Stimulated activated naive CD8-positive, alpha-beta T cell treated with anti-CD3 and anti-CD28 coated beads, Interleukin-15, amount 100 ng/mL, for 72 hours (primary cell): ENCODE measurements around the gene TTC33.
"Not testable (repeated sequence)": the region's sequence is repeated elsewhere in the genome, so short reads cannot be mapped to it uniquely, and the experiment has no call there.

ENCODE experiments used
- ATAC-seq: fragments of 150-1000 bp; cut with Tn5 transposase; 2 replicates; pipeline ENCODE4 v1.10.0; 2021; ENCODE audit warnings: mild to moderate bottlenecking, moderate library complexity
- DNase-seq, 2 donors: peaks; one replicate each; pipeline ENCODE4 v3.0.0; 2021 to 2022
- H3K27ac Mint-ChIP-seq, 2 donors: one replicate each; pipeline ENCODE4 v1.8.0; 2022; ENCODE audit warnings: mild to moderate bottlenecking in 2 of 2, mixed read lengths in 2 of 2, moderate library complexity in 2 of 2
- H3K27me3 Mint-ChIP-seq: one replicate; pipeline ENCODE4 v1.8.0; 2022; ENCODE audit warnings: mixed read lengths
- H3K4me1 Mint-ChIP-seq: one replicate; pipeline ENCODE4 v1.8.0; 2022; ENCODE audit warnings: mild to moderate bottlenecking, mixed read lengths
- H3K4me3 Mint-ChIP-seq, 2 donors: one replicate each; pipeline ENCODE4 v1.8.0; 2022; ENCODE audit warnings: mild to moderate bottlenecking in 2 of 2, mixed read lengths in 2 of 2, moderate library complexity in 1 of 2
- H3K9me3 Mint-ChIP-seq, 2 donors: one replicate each; pipeline ENCODE4 v1.8.0; 2022; ENCODE audit warnings: mixed read lengths in 2 of 2

Gene TTC33

GRCh38 chr5:40755093-40755406 is 711 bp downstream of the TTC33 start:
- H3K9me3 Mint-ChIP-seq: no peaks in the 10 kb centered on the region
- peaks cover 10% of the 10 kb centered on the region for H3K4me1 Mint-ChIP-seq
- no peak overlapping the region for H3K27ac Mint-ChIP-seq
- peak; percentile 74 for ATAC-seq
- DNase-seq: peak; percentile 58 to 70
- no peaks in the 10 kb centered on the region for H3K27me3 Mint-ChIP-seq
- H3K4me3 Mint-ChIP-seq: no peak overlapping the region

GRCh38 chr5:40754381-40755092 is 1.2 kb downstream of the TTC33 start:
- H3K4me3 Mint-ChIP-seq: no peak overlapping the region
- ATAC-seq: peak; percentile 61
- no peaks in the 10 kb centered on the region for H3K9me3 Mint-ChIP-seq
- H3K4me1 Mint-ChIP-seq: peaks cover 10% of the 10 kb centered on the region
- no peak for DNase-seq
- no peaks in the 10 kb centered on the region for H3K27me3 Mint-ChIP-seq
- H3K27ac Mint-ChIP-seq: no peak overlapping the region

GRCh38 chr5:40746703-40747102 is 9.1 kb downstream of the TTC33 start:
- no peaks in the 10 kb centered on the region for H3K27me3 Mint-ChIP-seq
- H3K27ac Mint-ChIP-seq: no peak overlapping the region
- peaks cover 36% of the 10 kb centered on the region for H3K4me1 Mint-ChIP-seq
- no peak overlapping the region for H3K4me3 Mint-ChIP-seq
- ATAC-seq (no peak), DNase-seq (no peak)
- no peaks in the 10 kb centered on the region for H3K9me3 Mint-ChIP-seq

- DNase-seq (no peak), ATAC-seq (no peak)
- peaks cover 7 to 9% of the 10 kb centered on the region in 2 donors for H3K9me3 Mint-ChIP-seq
- no peaks in the 10 kb centered on the region for H3K27me3 Mint-ChIP-seq
- no peak overlapping the region for H3K27ac Mint-ChIP-seq
- no peak overlapping the region for H3K4me3 Mint-ChIP-seq
- peaks cover 19% of the 10 kb centered on the region for H3K4me1 Mint-ChIP-seq
Observed at GRCh38 chr5:40743771-40744170, 12.0 kb downstream of the TTC33 start.

- peaks cover 30% of the 10 kb centered on the region for H3K4me1 Mint-ChIP-seq
- no peak for DNase-seq
- H3K9me3 Mint-ChIP-seq: peaks cover 7 to 9% of the 10 kb centered on the region in 2 donors
- H3K27ac Mint-ChIP-seq: no peak overlapping the region
- no peak overlapping the region for H3K4me3 Mint-ChIP-seq
- ATAC-seq: no peak
- H3K27me3 Mint-ChIP-seq: no peaks in the 10 kb centered on the region
Observed at GRCh38 chr5:40738502-40738901, 17.3 kb downstream of the TTC33 start.

GRCh38 chr5:40736103-40736875 is 19.5 kb downstream of the TTC33 start:
- DNase-seq (no peak), ATAC-seq (peak; percentile 71)
- Mint-ChIP-seq H3K9me3 (peaks cover 7 to 9% of the 10 kb centered on the region in 2 donors), H3K27ac (peak overlapping the region in 1 of 2 donors; percentile 8), H3K4me1 (peaks cover 24% of the 10 kb centered on the region), H3K27me3 (no peaks in the 10 kb centered on the region), H3K4me3 (no peak overlapping the region)

- H3K27ac Mint-ChIP-seq: peak overlapping the region in 1 of 2 donors; percentile 8
- ATAC-seq (no peak), DNase-seq (no peak)
- peaks cover 25% of the 10 kb centered on the region for H3K4me1 Mint-ChIP-seq
- H3K27me3 Mint-ChIP-seq: no peaks in the 10 kb centered on the region
- H3K4me3 Mint-ChIP-seq: no peak overlapping the region
- H3K9me3 Mint-ChIP-seq: peaks cover 2 to 3% of the 10 kb centered on the region in 2 donors
Observed at GRCh38 chr5:40735609-40736008, 20.2 kb downstream of the TTC33 start.

GRCh38 chr5:40734986-40735385 is 20.8 kb downstream of the TTC33 start:
- Mint-ChIP-seq H3K4me3 (no peak overlapping the region), H3K4me1 (peaks cover 30% of the 10 kb centered on the region), H3K27ac (peak overlapping the region in 1 of 2 donors; percentile 38), H3K9me3 (no peaks in the 10 kb centered on the region), H3K27me3 (no peaks in the 10 kb centered on the region)
- ATAC-seq (no peak), DNase-seq (no peak)

GRCh38 chr5:40733879-40734563 is 21.7 kb downstream of the TTC33 start:
- no peak overlapping the region for H3K27ac Mint-ChIP-seq
- no peak for ATAC-seq
- H3K27me3 Mint-ChIP-seq: no peaks in the 10 kb centered on the region
- no peak overlapping the region for H3K4me3 Mint-ChIP-seq
- DNase-seq: no peak
- H3K4me1 Mint-ChIP-seq: peaks cover 30% of the 10 kb centered on the region
- no peaks in the 10 kb centered on the region for H3K9me3 Mint-ChIP-seq

- no peaks in the 10 kb centered on the region for H3K9me3 Mint-ChIP-seq
- H3K27ac Mint-ChIP-seq: no peak overlapping the region
- no peak for ATAC-seq
- H3K27me3 Mint-ChIP-seq: no peaks in the 10 kb centered on the region
- no peak overlapping the region for H3K4me3 Mint-ChIP-seq
- no peak for DNase-seq
- peaks cover 30% of the 10 kb centered on the region for H3K4me1 Mint-ChIP-seq
Observed at GRCh38 chr5:40733434-40733833, 22.3 kb downstream of the TTC33 start.

- not testable (repeated sequence) for DNase-seq, H3K9me3 Mint-ChIP-seq, H3K4me3 Mint-ChIP-seq, H3K4me1 Mint-ChIP-seq, H3K27ac Mint-ChIP-seq, H3K27me3 Mint-ChIP-seq
- peak; percentile 80 for ATAC-seq
Observed at GRCh38 chr5:40722497-40722911, 33.3 kb downstream of the TTC33 start.

GRCh38 chr5:40720069-40720468 is 35.7 kb downstream of the TTC33 start:
- ATAC-seq: no peak
- Mint-ChIP-seq H3K4me3 (no peak overlapping the region), H3K9me3 (peaks cover 0 to 3% of the 10 kb centered on the region in 2 donors), H3K27ac (no peak overlapping the region), H3K4me1 (no peaks in the 10 kb centered on the region), H3K27me3 (no peaks in the 10 kb centered on the region)
- DNase-seq: no peak

- H3K4me3 Mint-ChIP-seq: no peak overlapping the region
- no peaks in the 10 kb centered on the region for H3K27me3 Mint-ChIP-seq
- H3K27ac Mint-ChIP-seq: peak overlapping the region in 1 of 2 donors; percentile 52
Observed at GRCh38 chr5:40717281-40717680, 38.5 kb downstream of the TTC33 start.

GRCh38 chr5:40716590-40716989 is 39.2 kb downstream of the TTC33 start:
- no peak for ATAC-seq
- Mint-ChIP-seq H3K4me1 (no peaks in the 10 kb centered on the region), H3K27me3 (no peaks in the 10 kb centered on the region), H3K27ac (no peak overlapping the region), H3K4me3 (no peak overlapping the region), H3K9me3 (peaks cover 0 to 3% of the 10 kb centered on the region in 2 donors)
- no peak for DNase-seq

More at GRCh38 chr5:40717281-40717680, 38.5 kb downstream of the TTC33 start:
- DNase-seq (no peak), ATAC-seq (no peak)
- Mint-ChIP-seq H3K9me3 (peaks cover 0 to 3% of the 10 kb centered on the region in 2 donors), H3K4me1 (no peaks in the 10 kb centered on the region)

GRCh38 chr5:40716000-40716399 is 39.8 kb downstream of the TTC33 start:
- no peak overlapping the region for H3K27ac Mint-ChIP-seq
- no peak for DNase-seq
- H3K4me3 Mint-ChIP-seq: no peak overlapping the region
- H3K27me3 Mint-ChIP-seq: no peaks in the 10 kb centered on the region
- H3K4me1 Mint-ChIP-seq: no peaks in the 10 kb centered on the region
- peaks cover 0 to 3% of the 10 kb centered on the region in 2 donors for H3K9me3 Mint-ChIP-seq
- peak; percentile 48 for ATAC-seq

GRCh38 chr5:40714001-40714400 is 41.8 kb downstream of the TTC33 start:
- no peak overlapping the region for H3K27ac Mint-ChIP-seq
- no peaks in the 10 kb centered on the region for H3K4me1 Mint-ChIP-seq
- H3K4me3 Mint-ChIP-seq: no peak overlapping the region
- H3K9me3 Mint-ChIP-seq: peaks cover 0 to under 1% of the 10 kb centered on the region in 2 donors
- no peaks in the 10 kb centered on the region for H3K27me3 Mint-ChIP-seq
- ATAC-seq: no peak
- no peak for DNase-seq
